ENCODE results near the gene CLK1. TPM values are rescaled to one million over a fixed set of nuclear protein-coding genes. Genes with fewer than 3 reads are reported as not detected.
A peak's percentile ranks its signal among the peaks of the same experiment; 100 is the strongest.

Gene CLK1
- total RNA-seq, 4 donors from 2014 or later = 94.3 to 177 (median 108) TPM

DNA sequence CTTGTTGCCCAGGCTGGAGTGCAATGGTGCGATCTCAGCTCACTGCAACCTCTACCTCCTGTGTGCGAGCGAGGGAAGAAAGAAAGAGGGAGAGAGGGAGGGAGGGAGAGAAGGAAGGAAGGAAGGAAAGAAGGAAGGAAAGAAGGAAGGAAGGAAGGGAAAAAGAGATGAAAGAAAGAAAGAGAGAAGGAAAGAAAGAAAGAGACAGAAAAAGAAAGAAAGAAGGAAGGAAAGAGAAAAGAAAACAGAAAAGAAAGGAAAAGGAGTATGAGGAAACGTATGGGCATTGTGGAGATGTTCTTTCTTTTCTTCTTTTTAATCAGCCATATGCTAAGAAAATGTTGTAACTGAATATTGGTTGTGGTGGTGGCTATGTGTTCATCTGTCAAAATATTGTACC is 16.5 kb downstream of the CLK1 start:
- Histone ChIP-seq H3K9me3 (no peaks in the 10 kb centered on the region), H3K36me3 (peaks cover 24 to 28% (median 26%) of the 10 kb centered on the region in 4 donors), H3K4me3 (no peak overlapping the region), H3K27ac (replicated peaks in 1 of 4) (no peak overlapping the region), H3K4me1 (peaks cover 0 to 5% (median 0%) of the 10 kb centered on the region in 4 donors), H3K27me3 (no peaks in the 10 kb centered on the region)
- intact Hi-C loops (cut with DNase I) = no loop called here
- TF ChIP-seq, protein P1, sequence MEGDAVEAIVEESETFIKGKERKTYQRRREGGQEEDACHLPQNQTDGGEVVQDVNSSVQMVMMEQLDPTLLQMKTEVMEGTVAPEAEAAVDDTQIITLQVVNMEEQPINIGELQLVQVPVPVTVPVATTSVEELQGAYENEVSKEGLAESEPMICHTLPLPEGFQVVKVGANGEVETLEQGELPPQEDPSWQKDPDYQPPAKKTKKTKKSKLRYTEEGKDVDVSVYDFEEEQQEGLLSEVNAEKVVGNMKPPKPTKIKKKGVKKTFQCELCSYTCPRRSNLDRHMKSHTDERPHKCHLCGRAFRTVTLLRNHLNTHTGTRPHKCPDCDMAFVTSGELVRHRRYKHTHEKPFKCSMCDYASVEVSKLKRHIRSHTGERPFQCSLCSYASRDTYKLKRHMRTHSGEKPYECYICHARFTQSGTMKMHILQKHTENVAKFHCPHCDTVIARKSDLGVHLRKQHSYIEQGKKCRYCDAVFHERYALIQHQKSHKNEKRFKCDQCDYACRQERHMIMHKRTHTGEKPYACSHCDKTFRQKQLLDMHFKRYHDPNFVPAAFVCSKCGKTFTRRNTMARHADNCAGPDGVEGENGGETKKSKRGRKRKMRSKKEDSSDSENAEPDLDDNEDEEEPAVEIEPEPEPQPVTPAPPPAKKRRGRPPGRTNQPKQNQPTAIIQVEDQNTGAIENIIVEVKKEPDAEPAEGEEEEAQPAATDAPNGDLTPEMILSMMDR (IDR thresholded peaks at IDR 0.05) = no peak
- TF ChIP-seq POLR2A (IDR thresholded peaks at IDR 0.05; ENCODE audit: low read depth) (no peak), POLR2AphosphoS5 (IDR thresholded peaks at IDR 0.05) (no peak), EP300 (IDR thresholded peaks at IDR 0.05) (no peak)
- DNase-seq (ENCODE audit: extremely low spot score) = no peak
- WGBS = 91% methylated on average over 4 of the region's 4 CpGs

DNA sequence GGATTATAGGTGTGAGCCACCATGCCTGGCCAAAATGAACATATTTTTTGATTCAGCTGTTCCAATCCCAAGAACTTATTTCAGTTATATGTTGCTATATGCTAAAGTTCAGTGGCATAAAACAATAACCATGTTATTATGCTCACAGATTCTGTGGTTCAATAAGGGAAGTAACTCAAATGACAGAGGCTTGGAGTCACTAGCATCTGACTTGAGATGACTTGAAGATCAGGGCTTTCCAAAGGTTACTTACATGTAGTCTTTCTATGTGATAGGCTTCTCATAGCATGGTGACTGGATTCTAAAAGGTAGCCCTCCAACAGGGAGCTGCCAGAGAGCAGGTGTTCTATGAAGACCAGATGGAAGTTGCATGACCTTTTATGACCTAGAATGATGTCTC is 17.2 kb downstream of the CLK1 start:
- intact Hi-C loops (cut with DNase I) = no loop called here
- DNase-seq (ENCODE audit: extremely low spot score) = peak; percentile 42
- no peaks in the 10 kb centered on the region for H3K9me3 ChIP-seq

DNA sequence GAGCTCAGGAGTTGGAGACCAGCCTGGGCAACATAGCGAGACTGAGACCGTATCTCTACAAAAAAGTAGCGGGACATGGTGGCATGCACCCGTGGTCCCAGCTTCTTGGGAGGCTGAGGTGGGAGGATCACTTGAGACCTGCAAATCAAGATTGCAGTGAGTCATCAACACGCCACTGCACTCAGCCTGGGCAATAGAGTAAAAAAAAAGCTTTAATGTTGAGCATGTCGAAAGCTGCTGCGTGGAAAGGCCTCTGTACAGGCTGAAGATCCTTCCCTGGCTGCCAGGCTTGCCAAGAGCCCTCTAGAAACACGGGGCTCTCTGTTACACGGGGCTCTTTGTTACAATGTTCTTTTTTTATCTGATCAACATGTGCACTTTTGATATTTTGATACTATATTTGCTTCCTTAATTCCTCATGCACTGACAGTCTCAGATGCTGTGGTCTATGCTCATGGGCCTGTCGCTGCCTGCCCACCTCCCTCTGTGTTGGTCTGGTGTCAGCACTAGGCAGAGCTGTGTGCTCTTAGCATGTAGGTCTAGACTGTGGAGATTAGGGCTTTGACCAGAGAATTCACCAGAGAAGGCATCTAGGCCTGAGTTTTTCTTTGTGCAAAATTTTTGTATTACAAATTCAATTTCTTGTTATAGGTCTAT is 18.7 kb downstream of the CLK1 start:
- TF ChIP-seq POLR2A (IDR thresholded peaks at IDR 0.05; ENCODE audit: low read depth) (no peak), EP300 (IDR thresholded peaks at IDR 0.05) (no peak), POLR2AphosphoS5 (IDR thresholded peaks at IDR 0.05) (no peak)
- TF ChIP-seq, protein P1 (IDR thresholded peaks at IDR 0.05) = no peak
- H3K27me3 ChIP-seq = no peaks in the 10 kb centered on the region
- no peak overlapping the region for H3K4me3 ChIP-seq
- 86% methylated on average over 10 of the region's 10 CpGs for WGBS
- intact Hi-C loops (cut with DNase I) = no loop called here
- peaks cover 2 to 7% (median 5%) of the 10 kb centered on the region in 4 donors for H3K36me3 ChIP-seq
- no peak overlapping the region for H3K27ac ChIP-seq (replicated peaks in 1 of 4)
- DNase-seq (ENCODE audit: extremely low spot score) = no peak
- H3K9me3 ChIP-seq = no peaks in the 10 kb centered on the region
- no peaks in the 10 kb centered on the region for H3K4me1 ChIP-seq

More for the DNA sequence above, 17.2 kb downstream of the CLK1 start:
- H3K36me3 ChIP-seq = peaks cover 17 to 21% (median 19%) of the 10 kb centered on the region in 4 donors
- H3K27me3 ChIP-seq = no peaks in the 10 kb centered on the region
- H3K27ac ChIP-seq (replicated peaks in 1 of 4) = no peak overlapping the region
- no peak overlapping the region for H3K4me3 ChIP-seq
- H3K4me1 ChIP-seq = peaks cover 0 to under 1% (median 0%) of the 10 kb centered on the region in 4 donors
- TF ChIP-seq POLR2AphosphoS5 (IDR thresholded peaks at IDR 0.05) (no peak), POLR2A (IDR thresholded peaks at IDR 0.05; ENCODE audit: low read depth) (no peak), EP300 (IDR thresholded peaks at IDR 0.05) (no peak)
- TF ChIP-seq, protein P1 (IDR thresholded peaks at IDR 0.05) = no peak

DNA sequence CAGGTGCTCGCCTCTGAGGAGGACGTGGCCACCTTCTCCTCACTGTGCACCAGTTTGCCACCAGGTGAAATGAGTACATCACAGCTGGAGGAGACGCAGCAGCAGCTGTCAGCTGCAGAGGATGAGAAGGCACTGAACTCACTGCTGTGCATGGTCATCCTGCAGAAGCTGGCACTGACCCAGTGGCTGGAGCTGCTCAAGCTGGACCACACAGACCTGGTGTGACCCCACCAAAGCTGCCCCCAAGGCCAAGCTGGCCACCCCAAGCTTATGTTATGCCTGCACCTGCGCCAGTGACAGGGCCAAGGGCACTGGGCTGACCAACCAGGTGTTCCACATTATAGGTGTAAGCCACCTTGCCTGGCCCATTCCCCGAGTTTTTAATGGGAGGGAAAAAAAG is 19.3 kb downstream of the CLK1 start:
- intact Hi-C loops (cut with DNase I) = no loop called here
- 100% methylated on average over 1 of the region's 5 CpGs for WGBS
- Histone ChIP-seq H3K27ac (replicated peaks in 1 of 4) (no peak overlapping the region), H3K36me3 (peaks cover 0 to under 1% (median 0%) of the 10 kb centered on the region in 4 donors), H3K4me3 (no peak overlapping the region), H3K9me3 (no peaks in the 10 kb centered on the region), H3K4me1 (no peaks in the 10 kb centered on the region), H3K27me3 (no peaks in the 10 kb centered on the region)
- TF ChIP-seq POLR2A (IDR thresholded peaks at IDR 0.05; ENCODE audit: low read depth) (no peak), EP300 (IDR thresholded peaks at IDR 0.05) (no peak), POLR2AphosphoS5 (IDR thresholded peaks at IDR 0.05) (no peak)
- TF ChIP-seq, protein P1 (IDR thresholded peaks at IDR 0.05) = no peak
- DNase-seq (ENCODE audit: extremely low spot score) = no peak
